GM12891 (cell line): ENCODE results near the gene FLT1.

Experiments used
- PAX5 ChIP-seq: IDR thresholded peaks from 2 replicates; pipeline ENCODE4 v1.6.1; 2011; ENCODE audit warnings: low read length, moderate library complexity, mild to moderate bottlenecking; ENCODE audit not compliant: insufficient read depth, severe bottlenecking
- POLR2A ChIP-seq: IDR thresholded peaks from 2 replicates; pipeline ENCODE4 v1.6.1; 2011; ENCODE audit warnings: low read depth, low read length, control low read depth
- POLR2AphosphoS5 ChIP-seq: IDR thresholded peaks from 2 replicates; pipeline ENCODE4 v1.6.1; 2011; ENCODE audit warnings: low read depth, low read length, control low read depth
- TAF1 ChIP-seq: IDR thresholded peaks from 2 replicates; pipeline ENCODE4 v1.6.1; 2011; ENCODE audit warnings: low read depth, low read length, control low read depth

- TF ChIP-seq POLR2A = no peak
- TF ChIP-seq TAF1 = no peak
- no peak for TF ChIP-seq POLR2AphosphoS5
- TF ChIP-seq PAX5 = no peak
Observed at GRCh38 chr13:28370448-28370847, 124.5 kb downstream of the FLT1 start.
